SK-N-MC (cell line): Measurements from ENCODE around the gene PLEKHD1.

Source experiments
- EZH2 ChIP-seq: fragments of 200-600 bp; sonication (generic); IDR thresholded peaks from one replicate; pipeline ENCODE4 v1.6.1; 2017; ENCODE audit warnings: antibody characterized with exemption
- POLR2AphosphoS5 ChIP-seq: IDR thresholded peaks from 2 replicates; pipeline ENCODE4 v1.6.1; 2012; ENCODE audit warnings: mild to moderate bottlenecking, low read depth, low read length, borderline replicate concordance

DNA sequence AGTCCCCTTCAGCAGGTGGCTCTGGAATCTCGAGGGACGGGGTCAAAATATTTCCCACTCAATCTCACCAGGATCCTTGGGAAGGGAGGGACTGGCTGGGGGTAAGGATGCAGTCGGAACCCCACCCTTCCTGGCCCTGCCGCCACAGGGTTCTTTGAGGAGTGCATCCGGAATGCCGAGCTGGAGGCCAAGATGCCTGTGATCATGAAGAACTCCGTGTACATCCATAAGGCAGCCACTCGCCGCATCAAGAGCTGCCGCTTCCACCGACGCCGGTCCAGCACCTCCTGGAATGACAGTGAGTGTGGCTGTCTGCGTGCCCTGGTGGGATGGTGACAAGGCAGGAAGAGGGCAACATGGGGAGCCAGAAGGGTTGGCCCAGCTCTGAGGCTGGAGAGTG, 43.1 kb downstream of the PLEKHD1 start:
- TF ChIP-seq POLR2AphosphoS5 (no peak), EZH2 (no peak)
